ENCODE data around the gene CMTR2.

Gene CMTR2

GRCh38 chr16:71242036-71242435, 47.2 kb downstream of the CMTR2 start:
- Histone ChIP-seq H3K4me3 (replicated peaks; ENCODE audit: insufficient read depth, low read length) (no peak overlapping the region), H3K27ac (replicated peaks) (no peak overlapping the region), H3K27me3 (ENCODE audit: insufficient read depth, poor library complexity, severe bottlenecking) (no peaks in the 10 kb centered on the region)
- no peak for TF ChIP-seq GABPA (IDR thresholded peaks at IDR 0.05; ENCODE audit: low read depth)
- no peak for TF ChIP-seq REST (IDR thresholded peaks at IDR 0.05; ENCODE audit: insufficient replicate concordance, low read depth)
- no peak for TF ChIP-seq CTCF (IDR thresholded peaks at IDR 0.05; ENCODE audit: insufficient read depth, low read length)
- TF ChIP-seq SPI1 (IDR thresholded peaks at IDR 0.05; ENCODE audit: borderline replicate concordance, low read depth) = no peak
- no peak for TF ChIP-seq POLR2AphosphoS5 (IDR thresholded peaks at IDR 0.05; ENCODE audit: low read depth)
- DNase-seq (ENCODE audit: low read depth in 1 of 2, low spot score in 1 of 2) = no peak
